GM19023 (cell line): ENCODE data around the gene CD200R1L.
"Not testable (repeated sequence)": the region's sequence is repeated elsewhere in the genome, so short reads cannot be mapped to it uniquely, and the experiment has no call there.

ENCODE experiments used
- ATAC-seq: cut with Tn5 transposase; IDR thresholded peaks from one replicate; pipeline ENCODE4 v1.9.1; 2021; ENCODE audit warnings: mild to moderate bottlenecking, moderate library complexity; ENCODE audit not compliant: unreplicated experiment

Gene CD200R1L

GRCh38 chr3:112846764-112847163 is at the start of gene CD200R1L:
Gene CD200R1L (minus strand): TSS chr3:112846864. CDS start chr3:112829367, 17,497 bp downstream.
- no peak for ATAC-seq

GRCh38 chr3:112894258-112894657 is 47.6 kb upstream of the CD200R1L start:
- no peak for ATAC-seq

GRCh38 chr3:112889357-112889756 is 42.7 kb upstream of the CD200R1L start:
- no peak for ATAC-seq

DNA sequence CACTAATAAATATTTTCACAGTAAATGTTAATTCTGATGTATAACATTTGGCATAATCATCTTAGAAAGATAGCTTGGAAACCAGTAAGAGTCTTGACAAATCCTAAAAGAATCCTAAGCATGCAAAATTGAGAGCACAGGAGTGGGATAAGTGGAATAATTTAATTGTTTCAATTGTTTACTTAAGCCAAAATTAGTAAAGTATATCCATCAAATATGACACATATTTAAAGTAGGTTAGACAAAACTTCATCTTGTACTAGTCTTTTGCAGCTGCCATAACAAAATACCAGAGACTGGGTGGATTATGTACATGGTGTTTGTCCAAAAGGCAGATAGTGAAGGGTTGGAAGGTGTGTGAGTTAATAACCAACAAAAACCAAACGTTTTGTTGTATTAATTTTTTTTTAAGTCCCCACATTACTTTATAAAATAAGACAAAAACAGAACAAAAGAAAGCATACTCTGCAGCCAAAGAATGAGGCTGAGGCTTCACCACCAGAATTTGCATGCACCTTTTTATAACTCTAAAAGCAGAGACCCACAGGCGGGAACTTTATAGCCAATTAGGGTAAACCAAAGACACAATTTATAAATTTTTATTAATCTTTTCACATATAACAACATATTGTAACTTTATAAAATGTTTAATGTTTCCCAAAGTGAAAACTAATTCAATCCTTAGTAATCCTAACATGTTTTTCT is 41.9 kb upstream of the CD200R1L start:
- ATAC-seq = no peak

- ATAC-seq = no peak
These were observed 38.1 kb upstream of the CD200R1L start for GRCh38 chr3:112884678-112885290.

- no peak for ATAC-seq
These were observed 35.2 kb upstream of the CD200R1L start for GRCh38 chr3:112881891-112882290.

DNA sequence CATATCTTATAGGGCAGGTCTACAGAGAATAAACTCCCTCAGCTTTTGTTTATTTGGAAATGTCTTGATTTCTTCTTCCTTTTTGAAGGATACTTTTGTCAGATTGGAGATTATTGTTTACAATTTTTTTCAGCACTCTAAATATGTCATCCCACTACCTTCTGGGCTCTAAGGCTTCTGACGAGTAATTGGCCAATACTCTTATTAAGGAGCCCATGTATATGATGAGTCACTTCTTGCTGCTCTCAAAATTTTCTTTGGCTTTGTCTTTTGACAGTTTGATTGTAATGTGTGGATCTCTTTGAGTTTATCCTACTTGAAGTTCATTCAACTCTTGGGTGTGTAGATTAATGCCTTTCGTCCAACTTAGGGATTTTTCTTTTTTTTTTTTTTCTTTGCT is 28.9 kb upstream of the CD200R1L start:
- no peak for ATAC-seq

GRCh38 chr3:112874725-112875124 is 28.1 kb upstream of the CD200R1L start:
- no peak for ATAC-seq

DNA sequence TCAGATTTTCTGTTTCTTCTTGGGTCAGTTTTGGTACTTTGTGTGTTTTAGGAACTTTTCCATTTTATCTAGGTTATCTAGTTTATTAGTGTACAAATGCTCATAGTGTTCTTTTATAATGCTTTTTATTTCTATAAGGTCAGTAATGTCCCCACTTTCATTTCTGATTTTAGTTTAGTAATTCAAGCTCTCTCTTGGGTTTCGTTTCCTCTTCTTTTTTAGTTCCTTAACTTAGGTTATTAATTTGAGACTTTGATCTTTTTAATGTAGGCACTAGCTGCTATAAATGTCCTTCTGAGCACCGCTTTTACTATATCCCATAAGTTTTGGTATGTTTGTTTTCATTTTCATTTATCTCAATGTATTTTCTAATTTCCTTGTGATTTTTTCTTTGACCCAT is 27.0 kb upstream of the CD200R1L start:
- no peak for ATAC-seq

GRCh38 chr3:112871735-112872134 is 25.1 kb upstream of the CD200R1L start:
- no peak for ATAC-seq

DNA sequence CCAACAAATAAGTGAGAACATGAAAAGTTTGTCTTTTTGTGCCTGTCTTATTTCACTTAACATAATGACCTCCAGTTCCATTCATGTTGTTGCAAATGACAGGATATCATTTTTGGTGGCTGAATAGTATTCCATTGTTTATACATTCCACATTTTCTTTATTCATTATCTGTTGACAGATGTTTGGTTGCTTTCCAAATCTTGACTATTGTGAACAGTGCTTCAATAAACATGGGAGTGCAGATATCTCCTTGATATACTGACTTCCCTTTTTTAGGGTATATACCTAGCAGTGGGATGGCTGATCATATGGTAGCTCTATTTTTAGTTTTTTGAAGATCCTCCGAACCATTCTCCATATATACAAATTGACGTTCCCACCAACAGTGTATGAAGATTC is 19.1 kb upstream of the CD200R1L start:
- no peak for ATAC-seq

DNA sequence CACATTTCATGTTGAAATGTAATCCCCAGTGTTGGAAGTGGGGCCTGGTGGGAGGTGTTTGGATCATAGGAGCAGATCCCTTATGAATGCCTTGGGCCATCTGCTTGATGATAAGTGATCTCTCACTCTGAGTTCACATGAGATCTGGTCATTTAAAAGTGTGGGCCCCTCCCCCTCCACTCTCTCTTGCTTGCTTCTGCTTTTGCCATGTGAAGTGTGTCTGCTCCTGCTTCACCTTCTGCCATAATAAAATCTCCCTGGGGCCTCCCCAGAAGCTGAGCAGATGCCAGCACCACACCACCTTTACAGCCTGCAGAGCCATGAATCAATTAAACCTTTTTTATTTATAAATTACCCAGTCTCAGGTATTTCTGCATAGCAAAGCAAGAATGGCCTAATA is 14.2 kb upstream of the CD200R1L start:
- no peak for ATAC-seq

DNA sequence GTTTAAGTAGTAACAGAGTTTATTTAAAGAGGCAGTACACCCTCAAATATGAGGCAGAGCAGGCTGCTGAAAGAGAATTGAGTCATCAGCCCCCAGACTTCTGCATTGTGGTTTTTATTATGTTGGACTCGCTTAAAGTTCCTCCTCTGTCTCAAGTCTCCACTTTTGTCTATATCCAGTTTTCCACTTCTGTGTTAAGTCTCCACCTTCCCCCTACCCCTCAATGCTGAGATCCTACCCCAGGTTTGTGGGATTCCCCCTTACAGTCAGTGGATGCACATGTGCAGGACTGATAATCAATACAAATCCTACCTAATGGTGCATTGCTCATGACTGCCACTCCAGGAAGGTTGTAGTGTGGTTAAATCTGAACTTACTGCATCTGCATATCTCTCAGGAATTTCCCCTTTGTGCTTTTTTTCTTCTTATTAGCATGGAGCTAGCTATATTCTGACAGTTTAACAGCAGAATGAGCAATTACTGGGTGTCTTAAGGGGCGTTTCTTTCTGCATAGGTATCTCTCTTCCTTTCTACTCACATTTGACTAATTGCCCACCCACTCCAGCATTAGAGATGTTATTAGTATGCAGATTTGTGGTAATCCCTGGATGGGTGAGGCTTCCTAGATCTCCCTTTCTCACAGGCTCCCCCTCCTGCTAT is 11.9 kb upstream of the CD200R1L start:
- no peak for ATAC-seq

GRCh38 chr3:112857526-112857925 is 10.9 kb upstream of the CD200R1L start:
- ATAC-seq = no peak

- no peak for ATAC-seq
These were observed 9.9 kb upstream of the CD200R1L start for GRCh38 chr3:112856537-112856936.

DNA sequence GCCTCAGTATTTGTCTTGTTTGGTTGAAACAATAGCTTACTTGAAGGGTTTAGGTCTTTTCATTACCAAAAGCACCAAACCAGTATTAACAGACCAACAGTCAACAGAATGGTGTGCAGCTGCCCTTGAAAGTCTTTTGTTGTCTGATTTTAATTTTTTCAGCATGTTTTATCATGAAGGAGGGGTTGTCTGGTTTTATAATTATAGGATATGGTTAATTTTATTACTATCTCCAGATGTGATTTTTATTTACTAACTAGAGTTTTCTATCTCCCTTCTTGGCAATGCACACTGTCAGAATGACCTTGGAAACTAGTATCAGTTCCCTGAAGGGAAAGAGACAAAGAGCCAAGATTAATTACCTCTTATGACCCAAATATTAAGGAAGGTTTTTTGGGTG is 9.2 kb upstream of the CD200R1L start:
- no peak for ATAC-seq

- ATAC-seq = not testable (repeated sequence)
These were observed 8.4 kb upstream of the CD200R1L start for GRCh38 chr3:112855074-112855473.

- no peak for ATAC-seq
These were observed 1.5 kb upstream of the CD200R1L start for GRCh38 chr3:112848196-112848595.

DNA sequence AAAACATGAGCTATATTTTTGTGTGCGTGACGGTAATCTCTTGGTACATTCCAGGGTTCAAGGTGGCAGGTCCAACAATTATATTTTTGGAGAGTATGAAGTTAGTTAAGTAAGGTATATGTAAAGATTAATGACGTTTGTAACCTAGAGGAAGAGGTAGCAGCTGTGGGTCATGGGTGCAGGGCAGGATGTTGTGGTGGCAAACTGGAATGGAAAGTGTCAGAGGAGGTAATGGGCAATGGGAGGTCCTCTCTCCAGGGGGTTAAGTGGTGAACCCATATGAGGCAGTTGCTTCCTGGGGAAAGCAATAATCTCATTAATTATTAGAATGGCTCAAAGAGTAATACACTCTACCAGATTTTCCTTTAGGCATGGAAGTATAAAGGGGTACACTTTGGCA is 1.0 kb upstream of the CD200R1L start:
- no peak for ATAC-seq

DNA sequence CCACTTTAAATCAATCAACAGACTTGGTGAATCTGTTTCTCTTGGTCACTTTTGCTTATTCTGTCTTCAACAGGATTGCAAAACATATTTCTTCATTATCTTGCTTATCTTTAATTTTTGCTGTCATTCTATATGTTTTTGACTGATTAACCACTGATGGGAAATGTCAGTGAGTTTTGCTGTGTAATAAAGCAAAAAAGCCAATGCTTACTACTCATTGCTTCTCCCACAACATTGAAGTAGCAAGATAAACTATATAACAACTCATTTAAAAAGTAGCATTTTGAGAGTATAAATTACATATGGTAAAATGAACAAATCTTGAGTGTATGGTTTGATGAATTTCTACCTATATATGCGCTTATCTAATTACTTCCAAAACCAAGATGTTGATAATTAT is 892 bp downstream of the CD200R1L start:
- no peak for ATAC-seq

- no peak for ATAC-seq
These were observed 17.6 kb downstream of the CD200R1L start for GRCh38 chr3:112829046-112829445.
